DMS 273 (cell line): Measurements from ENCODE around the gene ANKRD13C.
"Not testable (repeated sequence)": the region's sequence is repeated elsewhere in the genome, so short reads cannot be mapped to it uniquely, and the experiment has no call there.

Source experiments
- DNase-seq: peaks from one replicate; lab custom pipeline; 2025; ENCODE audit not compliant: unreplicated experiment; lab: John Stamatoyannopoulos, UW

The ANKRD13C gene

DNA sequence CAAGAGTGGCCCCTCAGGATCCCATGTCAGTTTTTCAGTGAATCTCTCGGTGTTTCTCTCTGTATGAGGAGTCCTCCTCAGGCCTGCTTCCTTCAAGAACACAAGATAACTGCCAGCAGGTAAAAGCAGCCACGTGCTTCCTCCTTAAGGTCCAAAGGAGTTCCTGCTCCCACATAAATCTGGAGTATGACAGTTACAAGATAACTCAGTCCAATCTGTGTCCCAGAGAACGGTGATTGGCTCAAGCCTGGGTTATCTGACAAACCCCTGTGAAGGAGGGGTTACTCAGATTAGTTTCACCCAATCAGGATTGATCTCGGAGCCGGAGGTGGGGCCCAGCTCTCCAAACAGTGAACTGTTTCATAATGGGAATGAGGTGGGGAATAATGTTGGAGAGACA lies 5.8 kb upstream of the ANKRD13C start:
- DNase-seq, result peak; percentile 2

DNA sequence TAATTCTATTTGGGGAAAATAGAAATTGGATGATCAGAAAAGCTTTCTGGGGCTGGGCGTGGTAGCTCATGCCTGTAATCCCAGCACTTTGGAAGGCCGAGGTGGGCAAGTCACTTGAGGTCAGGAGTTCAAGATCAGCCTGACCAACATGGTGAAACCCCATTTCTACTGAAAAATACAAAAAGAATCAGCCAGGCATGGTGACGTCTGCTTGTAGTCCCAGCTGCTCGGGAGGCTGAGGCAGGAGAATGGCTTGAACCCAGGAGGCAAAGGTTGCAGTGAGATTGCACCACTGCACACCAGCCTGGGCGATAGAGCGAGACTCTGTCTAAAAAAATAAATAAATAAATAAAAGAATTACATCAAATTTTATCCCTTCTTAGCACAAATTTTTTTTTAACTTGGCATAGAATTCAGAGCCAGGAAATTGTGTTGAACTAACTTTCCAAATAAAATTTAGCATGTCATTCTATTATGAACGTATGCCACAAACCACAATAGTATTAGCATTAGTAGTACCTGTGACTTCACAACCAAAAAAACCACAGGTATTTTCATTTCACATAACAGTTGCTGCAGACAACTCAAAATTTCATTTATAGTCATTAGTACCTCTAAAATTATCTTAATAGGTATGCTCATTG lies 4.5 kb upstream of the ANKRD13C start:
- DNase-seq, result no peak

GRCh38 chr1:70355920-70356319 lies 1.4 kb upstream of the ANKRD13C start:
- DNase-seq, result no peak

GRCh38 chr1:70355111-70355407 lies 537 bp upstream of the ANKRD13C start:
- DNase-seq, result no peak

- DNase-seq, result peak; percentile 79
Measured at GRCh38 chr1:70353601-70354331, 756 bp downstream of the ANKRD13C start.

DNA sequence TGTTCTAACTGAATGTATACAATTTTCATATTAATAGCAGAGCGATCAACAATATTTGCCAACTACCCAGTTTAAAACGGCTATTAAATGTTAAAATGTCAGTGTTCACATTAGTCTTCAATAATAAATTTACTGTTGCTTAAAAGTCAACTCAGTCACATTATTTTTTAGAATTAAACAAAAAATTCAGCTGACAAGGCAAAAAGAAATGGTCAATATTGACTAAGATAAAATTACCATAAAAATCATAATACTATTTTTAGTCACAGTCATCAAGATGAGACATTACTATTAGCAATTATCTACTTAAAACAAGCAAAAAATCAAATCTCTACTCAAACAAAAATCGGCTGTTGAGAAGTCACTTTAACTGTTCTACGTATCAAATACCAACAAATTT lies 1.5 kb downstream of the ANKRD13C start:
- DNase-seq, result no peak

DNA sequence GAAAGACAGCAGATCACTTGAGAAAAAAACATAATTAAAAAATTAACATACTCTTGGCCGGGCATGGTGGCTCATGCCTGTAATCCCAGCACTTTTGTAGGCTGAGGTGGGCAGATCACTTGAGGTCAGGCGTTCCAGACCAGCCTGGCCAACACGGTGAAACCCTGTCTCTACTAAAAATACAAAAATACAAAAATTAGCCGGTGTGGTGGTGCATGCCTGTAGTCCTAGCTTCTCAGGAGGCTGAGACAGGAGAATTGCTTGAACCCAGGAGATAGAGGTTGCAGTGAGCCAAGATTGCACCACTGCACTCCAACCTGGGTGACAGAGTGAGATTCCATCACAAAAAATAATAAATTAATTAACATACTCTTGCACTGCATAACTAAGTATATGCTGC lies 4.7 kb downstream of the ANKRD13C start:
- not testable (repeated sequence) for DNase-seq

- DNase-seq, result no peak
Measured at GRCh38 chr1:70348399-70349165, 5.9 kb downstream of the ANKRD13C start.

DNA sequence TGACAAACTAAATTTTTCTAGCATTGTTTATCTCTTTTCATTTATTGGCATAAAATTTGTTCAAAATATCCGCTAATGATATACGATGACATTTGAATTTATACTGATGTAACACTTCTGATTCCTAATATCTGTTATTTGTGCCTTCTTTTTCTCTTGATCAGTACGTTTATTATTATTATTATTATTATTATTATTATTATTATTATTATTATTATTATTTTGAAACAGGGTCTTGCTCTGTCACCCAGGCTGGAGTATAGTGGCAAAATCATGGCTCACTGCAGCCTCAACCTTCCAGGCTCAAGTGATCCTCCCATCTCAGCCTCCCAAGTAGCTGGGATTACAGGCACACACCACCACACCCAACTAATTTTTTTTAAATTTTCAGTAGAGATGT lies 14.9 kb downstream of the ANKRD13C start:
- DNase-seq, result not testable (repeated sequence)

DNA sequence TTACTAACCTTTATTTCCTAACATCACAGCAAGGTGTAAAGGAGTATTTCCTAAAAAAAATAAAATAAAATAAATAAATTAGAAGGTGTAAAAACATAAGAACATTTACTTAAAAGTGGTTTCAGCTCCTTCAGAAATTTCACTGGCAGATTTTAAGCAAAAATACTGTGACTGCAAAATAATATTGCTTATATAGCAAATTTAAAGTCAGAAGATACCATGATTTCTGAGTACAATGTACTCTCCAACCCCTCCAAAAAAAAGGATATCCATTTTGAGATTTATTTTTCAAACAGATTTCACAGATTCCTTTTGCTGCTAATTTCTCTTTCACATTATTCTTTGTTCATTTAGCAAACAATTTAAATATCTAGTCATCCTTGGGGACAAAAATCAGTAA lies 18.5 kb downstream of the ANKRD13C start:
- no peak for DNase-seq

- no peak for DNase-seq
Measured at GRCh38 chr1:70334436-70334835, 20.1 kb downstream of the ANKRD13C start.

DNA sequence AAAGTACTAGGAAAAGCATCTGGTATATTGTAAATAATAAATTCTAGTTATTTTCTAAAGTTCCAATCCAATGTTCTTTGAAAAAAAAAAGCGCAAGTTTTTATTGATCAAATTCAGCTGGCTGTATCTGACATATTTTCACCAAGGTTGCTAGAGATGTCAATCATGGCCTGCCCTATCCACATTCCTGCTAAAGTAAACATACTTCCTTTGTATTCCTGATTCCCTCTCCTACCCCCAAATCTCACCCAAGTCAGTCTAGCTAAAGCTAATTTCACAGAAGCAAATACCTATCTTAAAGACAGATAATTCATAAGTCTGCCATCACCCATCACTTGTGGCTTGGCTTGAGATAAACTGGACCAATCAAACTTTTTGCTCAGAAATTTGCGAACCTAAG lies 21.3 kb downstream of the ANKRD13C start:
- DNase-seq, result no peak

DNA sequence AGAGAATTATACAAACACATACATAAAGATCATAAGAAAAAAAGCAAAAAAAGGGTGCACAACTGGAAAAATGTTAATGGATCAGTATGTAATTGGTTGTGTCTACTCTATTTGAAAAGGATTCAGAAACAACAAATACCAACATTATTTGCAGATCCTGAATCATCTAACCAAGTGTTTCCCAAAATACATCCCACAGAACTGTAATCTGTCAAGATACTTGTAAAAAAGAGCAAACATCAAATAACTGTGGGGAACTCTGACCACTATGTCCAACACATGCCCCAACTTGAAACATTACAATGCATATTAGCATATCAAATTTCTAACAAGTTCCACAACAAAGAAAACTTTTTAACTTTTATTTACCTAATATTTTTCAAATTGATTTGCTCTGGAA lies 22.6 kb downstream of the ANKRD13C start:
- DNase-seq, result no peak

- no peak for DNase-seq
Measured at GRCh38 chr1:70327306-70328076, 27.0 kb downstream of the ANKRD13C start.

- DNase-seq, result no peak
Measured at GRCh38 chr1:70324683-70325082, 29.8 kb downstream of the ANKRD13C start.

DNA sequence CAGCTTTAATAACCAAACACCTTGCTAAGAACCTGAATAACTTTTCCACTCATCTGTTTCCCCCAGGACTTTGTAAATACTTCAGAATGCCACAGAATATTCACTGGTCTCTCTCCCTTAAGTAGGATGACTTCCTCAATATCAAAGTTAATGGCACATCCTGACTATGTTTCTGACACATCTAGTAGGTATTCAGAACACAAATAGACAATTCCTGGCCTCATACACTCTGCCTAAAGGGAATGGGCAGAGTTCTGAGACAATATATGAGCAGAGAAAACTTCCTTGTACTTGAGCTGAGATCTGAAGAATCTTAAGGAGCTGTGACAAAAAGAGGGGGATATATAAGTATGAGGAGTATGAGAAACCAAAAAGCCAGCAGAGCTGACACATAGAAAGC lies 34.8 kb downstream of the ANKRD13C start:
- no peak for DNase-seq

GRCh38 chr1:70318191-70318590 lies 36.3 kb downstream of the ANKRD13C start:
- DNase-seq, result no peak

DNA sequence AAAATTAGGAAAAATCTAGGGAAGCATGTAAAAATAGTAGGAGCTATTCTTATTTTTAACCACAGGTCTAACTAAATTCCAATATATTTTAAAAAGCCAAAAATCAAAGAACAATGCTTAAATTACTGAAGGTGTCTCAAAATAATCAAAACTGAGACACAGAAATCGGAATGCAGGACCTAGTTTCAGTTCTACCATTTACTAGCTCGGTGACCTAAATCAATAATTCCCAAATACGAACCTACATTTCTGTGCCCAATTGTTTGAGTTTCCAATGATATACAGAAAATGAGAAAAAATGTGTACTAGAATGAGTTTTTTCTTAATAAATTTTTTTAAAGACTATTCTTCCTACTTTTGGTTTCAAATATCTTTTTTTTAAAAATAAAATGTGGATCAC lies 37.4 kb downstream of the ANKRD13C start:
- no peak for DNase-seq

DNA sequence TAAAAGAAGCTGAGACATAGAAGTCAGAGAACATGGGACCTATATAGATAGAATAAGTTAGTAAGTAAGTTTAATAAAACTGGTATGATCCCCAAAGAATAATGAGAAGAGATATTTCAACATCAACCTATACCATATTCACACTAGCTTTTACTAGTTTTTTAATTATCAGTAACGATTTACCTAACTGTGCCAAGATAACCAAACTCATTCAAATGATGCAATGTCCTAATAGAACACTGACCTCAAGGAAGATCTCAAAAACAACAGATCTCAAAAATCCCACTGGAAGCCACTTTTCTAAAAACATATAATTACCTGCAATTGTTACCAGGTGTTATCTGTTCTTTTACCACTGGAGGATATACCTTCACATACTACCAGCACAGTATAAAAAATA lies 38.7 kb downstream of the ANKRD13C start:
- no peak for DNase-seq

GRCh38 chr1:70314706-70315304 lies 39.7 kb downstream of the ANKRD13C start:
- no peak for DNase-seq

DNA sequence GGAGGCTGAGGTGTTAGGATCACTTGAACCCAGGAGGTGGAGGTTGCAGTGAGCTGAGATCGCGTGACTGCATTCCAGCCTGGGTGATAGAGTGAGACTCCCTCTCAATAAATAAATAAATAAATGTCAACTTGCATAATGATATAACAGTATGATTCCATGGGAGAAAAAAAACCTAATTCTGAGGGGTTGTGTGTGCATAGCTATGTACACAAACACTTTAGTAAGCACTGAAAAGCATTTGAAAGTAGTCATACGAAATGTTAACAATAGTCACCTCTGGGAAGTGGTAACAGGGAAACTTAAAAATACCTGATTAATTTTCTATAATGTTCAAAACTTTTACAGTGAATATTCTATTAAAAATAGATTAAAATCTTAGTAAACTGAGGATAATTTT lies 43.2 kb downstream of the ANKRD13C start:
- no peak for DNase-seq
